GM12878 (cell line): ENCODE results near the gene RAC2. TPM values are rescaled to one million over a fixed set of nuclear protein-coding genes. Genes with fewer than 3 reads are reported as not detected.

Source experiments
- ASH2L ChIP-seq: fragments of 300-600, 200-600 bp; sonication (generic); IDR thresholded peaks from 2 replicates; pipeline ENCODE4 v1.6.1; 2017; ENCODE audit warnings: low read depth, mild to moderate bottlenecking, borderline replicate concordance
- RUNX3 ChIP-seq: IDR thresholded peaks from 2 replicates; pipeline ENCODE4 v1.6.1; 2012; ENCODE audit warnings: low read length, inconsistent platforms
- YY1 ChIP-seq: IDR thresholded peaks from 2 replicates; pipeline ENCODE4 v1.6.1; 2011; ENCODE audit warnings: low read depth, mild to moderate bottlenecking, low read length
- ZNF384 ChIP-seq: IDR thresholded peaks from 2 replicates; pipeline ENCODE4 v1.6.1; 2012; ENCODE audit warnings: low read depth, mild to moderate bottlenecking, low read length, improper control_type of control experiment, borderline replicate concordance
- polyA plus RNA-seq, 11 experiments: library from polyadenylated mRNA; depleted of rRNA in 4 of 11; unstranded in 6 of 11; stranded (reverse) in 5 of 11; fragments of >200 nt; fragmentation: Nextera tagmentation in 4 of 11; fragmentation: Illumina TruSeq in 1 of 11; extraction: Ambion mirVana in 4 of 11; extraction: Trizol in 1 of 11; gene quantifications; 1 replicate in 1 of 11; 2 replicates in 10 of 11; pipeline versions ENCODE4 v1.2.1 to v1.2.3, GENCODE V29; 2011 to 2016; ENCODE audit warnings: inconsistent platforms in 2 of 11, missing spikeins in 2 of 11, low read depth in 1 of 11
- total RNA-seq, 4 experiments: library from RNA; depleted of rRNA in 3 of 4; stranded (reverse); fragments of >200 nt in 3 of 4; fragmentation: Illumina TruSeq in 1 of 4; extraction: Trizol in 1 of 4; gene quantifications; 2 replicates each; pipeline versions ENCODE4 v1.2.1 to v1.2.3, GENCODE V29; 2013 to 2021
- TF ChIP-seq, protein P1 (sequence below): fragments of 450-650 bp; formaldehyde crosslinking; IDR thresholded peaks from 2 replicates; pipeline ENCODE4 v1.4.0; 2020; ENCODE audit warnings: mild to moderate bottlenecking, moderate library complexity
- TF ChIP-seq, protein P2 (sequence below): fragments of 450-650 bp; IDR thresholded peaks from 2 replicates; pipeline ENCODE4 v1.6.1; 2017; ENCODE audit warnings: mild to moderate bottlenecking, moderate library complexity

RAC2 gene
- total and polyA plus RNA-seq, 10 of the 15 experiments (the other 5 are each of a cell fraction or from before 2014, with no cell fraction given): 102 to 386 (median 304) TPM

DNA sequence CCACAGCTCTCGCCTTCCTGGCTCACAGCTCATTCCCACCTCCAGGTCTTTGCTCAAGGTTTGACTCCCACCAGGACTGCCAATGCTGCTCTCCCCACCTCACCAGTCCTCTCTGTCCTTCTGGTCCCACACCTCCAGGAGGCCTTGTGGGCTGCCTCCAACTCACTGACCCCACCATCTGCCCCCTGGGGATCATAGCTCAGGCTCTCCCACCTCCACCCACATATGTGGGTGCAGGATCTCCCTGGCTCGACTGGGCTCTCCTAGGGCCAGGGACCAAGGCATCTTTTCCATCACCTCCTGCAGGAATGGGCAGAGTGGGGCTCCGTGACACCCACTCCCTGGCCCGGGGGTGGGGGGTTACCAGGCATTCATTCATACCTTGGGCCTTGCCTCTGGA, 18.0 kb downstream of the RAC2 start (continued):
- TF ChIP-seq, protein P1, sequence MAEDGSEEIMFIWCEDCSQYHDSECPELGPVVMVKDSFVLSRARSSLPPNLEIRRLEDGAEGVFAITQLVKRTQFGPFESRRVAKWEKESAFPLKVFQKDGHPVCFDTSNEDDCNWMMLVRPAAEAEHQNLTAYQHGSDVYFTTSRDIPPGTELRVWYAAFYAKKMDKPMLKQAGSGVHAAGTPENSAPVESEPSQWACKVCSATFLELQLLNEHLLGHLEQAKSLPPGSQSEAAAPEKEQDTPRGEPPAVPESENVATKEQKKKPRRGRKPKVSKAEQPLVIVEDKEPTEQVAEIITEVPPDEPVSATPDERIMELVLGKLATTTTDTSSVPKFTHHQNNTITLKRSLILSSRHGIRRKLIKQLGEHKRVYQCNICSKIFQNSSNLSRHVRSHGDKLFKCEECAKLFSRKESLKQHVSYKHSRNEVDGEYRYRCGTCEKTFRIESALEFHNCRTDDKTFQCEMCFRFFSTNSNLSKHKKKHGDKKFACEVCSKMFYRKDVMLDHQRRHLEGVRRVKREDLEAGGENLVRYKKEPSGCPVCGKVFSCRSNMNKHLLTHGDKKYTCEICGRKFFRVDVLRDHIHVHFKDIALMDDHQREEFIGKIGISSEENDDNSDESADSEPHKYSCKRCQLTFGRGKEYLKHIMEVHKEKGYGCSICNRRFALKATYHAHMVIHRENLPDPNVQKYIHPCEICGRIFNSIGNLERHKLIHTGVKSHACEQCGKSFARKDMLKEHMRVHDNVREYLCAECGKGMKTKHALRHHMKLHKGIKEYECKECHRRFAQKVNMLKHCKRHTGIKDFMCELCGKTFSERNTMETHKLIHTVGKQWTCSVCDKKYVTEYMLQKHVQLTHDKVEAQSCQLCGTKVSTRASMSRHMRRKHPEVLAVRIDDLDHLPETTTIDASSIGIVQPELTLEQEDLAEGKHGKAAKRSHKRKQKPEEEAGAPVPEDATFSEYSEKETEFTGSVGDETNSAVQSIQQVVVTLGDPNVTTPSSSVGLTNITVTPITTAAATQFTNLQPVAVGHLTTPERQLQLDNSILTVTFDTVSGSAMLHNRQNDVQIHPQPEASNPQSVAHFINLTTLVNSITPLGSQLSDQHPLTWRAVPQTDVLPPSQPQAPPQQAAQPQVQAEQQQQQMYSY (CRISPR knock-in tag): no peak
- TF ChIP-seq YY1 (no peak), RUNX3 (no peak), ASH2L (no peak), ZNF384 (no peak)
- TF ChIP-seq, protein P2, sequence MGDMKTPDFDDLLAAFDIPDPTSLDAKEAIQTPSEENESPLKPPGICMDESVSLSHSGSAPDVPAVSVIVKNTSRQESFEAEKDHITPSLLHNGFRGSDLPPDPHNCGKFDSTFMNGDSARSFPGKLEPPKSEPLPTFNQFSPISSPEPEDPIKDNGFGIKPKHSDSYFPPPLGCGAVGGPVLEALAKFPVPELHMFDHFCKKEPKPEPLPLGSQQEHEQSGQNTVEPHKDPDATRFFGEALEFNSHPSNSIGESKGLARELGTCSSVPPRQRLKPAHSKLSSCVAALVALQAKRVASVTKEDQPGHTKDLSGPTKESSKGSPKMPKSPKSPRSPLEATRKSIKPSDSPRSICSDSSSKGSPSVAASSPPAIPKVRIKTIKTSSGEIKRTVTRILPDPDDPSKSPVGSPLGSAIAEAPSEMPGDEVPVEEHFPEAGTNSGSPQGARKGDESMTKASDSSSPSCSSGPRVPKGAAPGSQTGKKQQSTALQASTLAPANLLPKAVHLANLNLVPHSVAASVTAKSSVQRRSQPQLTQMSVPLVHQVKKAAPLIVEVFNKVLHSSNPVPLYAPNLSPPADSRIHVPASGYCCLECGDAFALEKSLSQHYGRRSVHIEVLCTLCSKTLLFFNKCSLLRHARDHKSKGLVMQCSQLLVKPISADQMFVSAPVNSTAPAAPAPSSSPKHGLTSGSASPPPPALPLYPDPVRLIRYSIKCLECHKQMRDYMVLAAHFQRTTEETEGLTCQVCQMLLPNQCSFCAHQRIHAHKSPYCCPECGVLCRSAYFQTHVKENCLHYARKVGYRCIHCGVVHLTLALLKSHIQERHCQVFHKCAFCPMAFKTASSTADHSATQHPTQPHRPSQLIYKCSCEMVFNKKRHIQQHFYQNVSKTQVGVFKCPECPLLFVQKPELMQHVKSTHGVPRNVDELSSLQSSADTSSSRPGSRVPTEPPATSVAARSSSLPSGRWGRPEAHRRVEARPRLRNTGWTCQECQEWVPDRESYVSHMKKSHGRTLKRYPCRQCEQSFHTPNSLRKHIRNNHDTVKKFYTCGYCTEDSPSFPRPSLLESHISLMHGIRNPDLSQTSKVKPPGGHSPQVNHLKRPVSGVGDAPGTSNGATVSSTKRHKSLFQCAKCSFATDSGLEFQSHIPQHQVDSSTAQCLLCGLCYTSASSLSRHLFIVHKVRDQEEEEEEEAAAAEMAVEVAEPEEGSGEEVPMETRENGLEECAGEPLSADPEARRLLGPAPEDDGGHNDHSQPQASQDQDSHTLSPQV: no peak
